CD14-positive monocyte (primary cell): ENCODE results near the gene TCEANC2. TPM values are rescaled to one million over a fixed set of nuclear protein-coding genes. Genes with fewer than 3 reads are reported as not detected.
"Not testable (repeated sequence)": the region's sequence is repeated elsewhere in the genome, so short reads cannot be mapped to it uniquely, and the experiment has no call there.

Experiments
- DNase-seq, 3 donors: peaks; one replicate each; pipeline ENCODE4 v3.0.0-alpha.2; 2011 to 2022
- H2AFZ ChIP-seq: 2 replicates; pipeline ENCODE4 v1.6.0; 2012; ENCODE audit warnings: mild to moderate bottlenecking, low read depth, low read length, inconsistent platforms; ENCODE audit not compliant: insufficient read depth, poor library complexity, severe bottlenecking
- H3K27ac ChIP-seq, 2 donors: 1 replicate in 1 of 2; 2 replicates in 1 of 2; pipeline ENCODE4 v1.5.1; 2012 to 2013; ENCODE audit warnings: low read length in 2 of 2, control low read depth in 1 of 2, inconsistent platforms in 1 of 2, low read depth in 1 of 2, mild to moderate bottlenecking in 1 of 2
- H3K27me3 ChIP-seq, 2 donors: one replicate each; pipeline versions ENCODE4 v1.6.0 to v1.6.1; 2011 to 2013; ENCODE audit warnings: low read length in 2 of 2; ENCODE audit not compliant: control insufficient read depth in 2 of 2, insufficient read depth in 2 of 2
- H3K36me3 ChIP-seq, 2 donors: replicated peaks in 1 of 2; 1 replicate in 1 of 2; 2 replicates in 1 of 2; pipeline versions ENCODE4 v1.5.1 to v1.6.1; 2012 to 2013; ENCODE audit warnings: low read length in 2 of 2, control low read depth in 1 of 2, inconsistent platforms in 1 of 2, mild to moderate bottlenecking in 1 of 2; ENCODE audit not compliant: insufficient read depth in 2 of 2, control insufficient read depth in 1 of 2
- H3K4me1 ChIP-seq, 2 donors: 1 replicate in 1 of 2; 2 replicates in 1 of 2; pipeline versions ENCODE4 v1.5.1 to v1.6.1; 2012 to 2013; ENCODE audit warnings: low read length in 2 of 2, control low read depth in 1 of 2, inconsistent platforms in 1 of 2, mild to moderate bottlenecking in 1 of 2, moderate library complexity in 1 of 2; ENCODE audit not compliant: insufficient read depth in 2 of 2, control insufficient read depth in 1 of 2
- H3K4me2 ChIP-seq: replicated peaks from 2 replicates; pipeline ENCODE3; 2012; ENCODE audit warnings: low read length, moderate library complexity, mild to moderate bottlenecking; ENCODE audit not compliant: poor library complexity, severe bottlenecking; ENCODE audit errors: extremely low read depth
- H3K4me3 ChIP-seq, 3 experiments: fragments of 200-600 bp in 1 of 3; sonication (generic) in 1 of 3; replicated peaks in 1 of 3; 1 replicate in 2 of 3; 2 replicates in 1 of 3; pipeline ENCODE4 v1.5.1; 2011 to 2013; ENCODE audit warnings: low read length in 3 of 3, mild to moderate bottlenecking in 3 of 3, control low read depth in 2 of 3, low read depth in 2 of 3, inconsistent platforms in 1 of 3, moderate library complexity in 1 of 3
- H3K79me2 ChIP-seq: 2 replicates; pipeline ENCODE4 v1.6.0; 2012; ENCODE audit warnings: mild to moderate bottlenecking, control low read depth, inconsistent platforms, low read length, moderate library complexity; ENCODE audit not compliant: insufficient read depth
- H3K9ac ChIP-seq: 2 replicates; pipeline ENCODE4 v1.6.0; 2017; ENCODE audit warnings: low read length, mild to moderate bottlenecking; ENCODE audit not compliant: insufficient read depth, poor library complexity, severe bottlenecking
- H3K9me3 ChIP-seq, 2 donors: replicated peaks in 1 of 2; 1 replicate in 1 of 2; 2 replicates in 1 of 2; pipeline versions ENCODE4 v1.5.1 to v1.6.1; 2012 to 2013; ENCODE audit warnings: low read length in 2 of 2, control low read depth in 1 of 2; ENCODE audit not compliant: control insufficient read depth in 1 of 2, insufficient read depth in 1 of 2
- H4K20me1 ChIP-seq: 2 replicates; pipeline ENCODE4 v1.6.0; 2012; ENCODE audit warnings: mild to moderate bottlenecking, low read length, control low read depth, moderate library complexity; ENCODE audit not compliant: insufficient read depth
- H3K27ac Mint-ChIP-seq, 7 donors: one replicate each; pipeline ENCODE4 v1.8.0; 2020; ENCODE audit warnings: mild to moderate bottlenecking in 7 of 7, mixed read lengths in 7 of 7, moderate library complexity in 6 of 7, inconsistent platforms in 2 of 7
- H3K27me3 Mint-ChIP-seq, 3 donors: one replicate each; pipeline ENCODE4 v1.8.0; 2021 to 2022; ENCODE audit warnings: low read depth in 3 of 3, mild to moderate bottlenecking in 3 of 3, mixed read lengths in 3 of 3, moderate library complexity in 3 of 3, inconsistent platforms in 1 of 3
- H3K36me3 Mint-ChIP-seq, 2 donors: one replicate each; pipeline ENCODE4 v1.8.0; 2020; ENCODE audit warnings: mixed read lengths in 2 of 2, inconsistent platforms in 1 of 2, mild to moderate bottlenecking in 1 of 2
- H3K4me1 Mint-ChIP-seq: one replicate; pipeline ENCODE4 v1.8.0; 2020; ENCODE audit warnings: mild to moderate bottlenecking, mixed read lengths
- H3K4me3 Mint-ChIP-seq, 2 donors: one replicate each; pipeline ENCODE4 v1.8.0; 2020; ENCODE audit warnings: mild to moderate bottlenecking in 2 of 2, mixed read lengths in 2 of 2, moderate library complexity in 1 of 2
- H3K9me3 Mint-ChIP-seq, 7 donors: one replicate each; pipeline ENCODE4 v1.8.0; 2020 to 2022; ENCODE audit warnings: mixed read lengths in 7 of 7, mild to moderate bottlenecking in 6 of 7, moderate library complexity in 6 of 7, inconsistent platforms in 2 of 7
- CTCF ChIP-seq: fragments of 200-600 bp; IDR thresholded peaks from one replicate; pipeline ENCODE4 v1.8.0; 2022; ENCODE audit warnings: antibody characterized with exemption, mild to moderate bottlenecking
- WGBS: methylation state at CpG from one replicate; pipeline ENCODE4 v1.1.5; 2013; ENCODE audit warnings: missing lambda C conversion rate; ENCODE audit not compliant: insufficient coverage; 5-methylcytosine and 5-hydroxymethylcytosine counted together
- intact Hi-C, 2 donors: fragments of 100-400 bp; cut with micrococcal nuclease; formaldehyde crosslinking; loops; one replicate each; pipeline versions ENCODE4 v1.15.0 to v1.15.1; 2023
- polyA minus RNA-seq: library from RNA; depleted of rRNA, polyadenylated mRNA; stranded (reverse); fragments of >200 nt; gene quantifications from 2 replicates; pipeline ENCODE4 v1.2.3, GENCODE V29; 2012
- polyA plus RNA-seq, 3 donors: library from polyadenylated mRNA; depleted of rRNA in 1 of 3; unstranded in 2 of 3; stranded (reverse) in 1 of 3; fragments of 300-500 nt in 2 of 3; fragments of >200 nt in 1 of 3; fragmentation: Illumina TruSeq in 2 of 3; gene quantifications; 1 replicate in 2 of 3; 2 replicates in 1 of 3; pipeline ENCODE4 v1.2.3, GENCODE V29; 2012 to 2021
- total RNA-seq, 12 experiments: library from RNA in 1 of 12; stranded (reverse) in 1 of 12; fragments of 120-200 nt in 1 of 12; gene quantifications; one replicate each; pipeline ENCODE4 v1.2.4 and lab custom pipeline; 2013 to 2026; ENCODE audit warnings: mixed read lengths in 6 of 12, inconsistent platforms in 1 of 12

TCEANC2 gene
- total RNA-seq (2013): 6.8 TPM
- polyA plus RNA-seq (1 to 10 TPM; 3.0 to 6.7 (median 3.8) TPM), polyA minus RNA-seq (1.8 and 2.9 TPM in 2 replicates), total RNA-seq (lab: John Stamatoyannopoulos, UW) (1.7 to 10.9 (median 9.0) reads per million in 11 experiments)

DNA sequence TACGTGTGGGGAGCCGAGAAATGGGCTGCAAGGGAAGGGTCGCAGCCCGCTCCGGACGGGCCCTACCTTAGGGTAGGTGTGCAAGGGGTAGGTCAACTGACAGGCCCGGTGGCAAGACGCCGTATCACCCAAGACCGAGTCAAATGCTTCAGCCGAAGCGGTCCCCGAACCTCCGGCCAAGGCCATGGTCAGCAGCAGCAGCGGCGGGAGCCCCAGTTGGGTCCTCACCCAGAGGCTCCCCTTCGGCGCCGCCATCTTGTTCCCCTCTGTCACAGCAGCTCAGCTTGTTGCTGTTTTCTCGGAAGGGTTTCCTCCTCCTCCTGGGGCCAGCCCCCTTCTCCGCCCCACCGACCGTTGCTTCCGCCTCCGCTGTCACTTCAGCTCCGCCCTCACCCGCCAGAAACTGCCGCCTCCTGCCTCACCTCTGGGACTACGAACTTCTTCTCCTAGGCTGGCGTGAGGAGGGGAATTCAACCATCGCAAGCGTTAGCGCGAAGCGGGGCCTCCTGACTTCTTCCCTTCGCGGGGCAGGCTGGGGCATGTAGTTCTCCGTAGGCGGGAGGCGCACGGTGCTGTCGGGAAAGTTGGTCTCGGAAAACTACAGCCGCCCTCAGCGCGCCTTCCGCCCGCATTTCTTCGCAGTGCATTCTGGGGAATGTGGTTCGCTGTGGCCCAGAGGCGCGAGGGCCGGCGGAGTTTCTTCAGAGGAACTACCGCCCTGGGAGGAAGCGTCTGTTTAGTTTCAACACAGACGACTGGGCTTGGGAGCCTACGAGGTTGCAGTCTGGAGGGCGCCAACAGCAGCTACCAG is at the start of gene TCEANC2, which contains the start of gene TMEM59:
Gene TCEANC2, plus strand, starts transcription at position 675 of the 811 bp plus-strand sequence. CDS start 815 bp downstream, outside the sequence.
Gene TMEM59, minus strand, starts transcription at position 271 of the 811 bp plus-strand sequence. Its CDS starts 16 bp downstream, at position 255.
- no peak for TF ChIP-seq CTCF
- peaks cover 0 to 9% of the 10 kb centered on the region in 2 donors for H3K36me3 ChIP-seq
- peak within 1 kb of the TSS; percentile 96 for H2AFZ ChIP-seq
- intact Hi-C loops: loop anchor here (2.0 to 10.0 kb wide), 7 partner anchors 106 to 712 kb away; partner anchors contain the start of genes IFT25 (in 2 of the 2), LRRC42 (in 2 of the 2), NDC1 (in 2 of the 2) and PARS2 (in 2 of the 2)
- peaks cover 22 to 38% of the 10 kb centered on the region in 2 donors for H3K4me1 ChIP-seq
- peaks cover 73% of the 10 kb centered on the region for H3K79me2 ChIP-seq
- no peaks in the 10 kb centered on the region for H3K27me3 ChIP-seq
- DNase-seq: peak; percentile 98 to 99 (median 99)
- peaks cover 14 to 16% of the 10 kb centered on the region in 2 donors for H3K36me3 Mint-ChIP-seq
- peaks cover 27% of the 10 kb centered on the region for H3K4me1 Mint-ChIP-seq
- H3K4me3 Mint-ChIP-seq: no peak within 1 kb of the TSS
- H3K4me2 ChIP-seq: peak within 1 kb of the TSS; percentile 92
- H3K27ac ChIP-seq: peak within 1 kb of the TSS; percentile 89 to 97
- no peaks in the 10 kb centered on the region for H3K27me3 Mint-ChIP-seq
- H4K20me1 ChIP-seq: peaks cover 36% of the 10 kb centered on the region
- H3K9ac ChIP-seq: peak within 1 kb of the TSS; percentile 92
- no peaks in the 10 kb centered on the region for H3K9me3 ChIP-seq
- no peaks in the 10 kb centered on the region for H3K9me3 Mint-ChIP-seq
- 0% methylated on average over 59 of the region's 59 CpGs for WGBS
- peak within 1 kb of the TSS; percentile 90 to 99 (median 93) for H3K4me3 ChIP-seq
- H3K27ac Mint-ChIP-seq: peak within 1 kb of the TSS in 1 of 7 donors; percentile 69

- WGBS: 95% methylated on average over 19 of the region's 19 CpGs
- H3K27me3 Mint-ChIP-seq, DNase-seq, H3K4me1 Mint-ChIP-seq, H3K9me3 ChIP-seq, H3K27ac ChIP-seq, H3K36me3 Mint-ChIP-seq, H3K27me3 ChIP-seq, H3K79me2 ChIP-seq, H2AFZ ChIP-seq, H3K4me1 ChIP-seq, H3K4me2 ChIP-seq, H4K20me1 ChIP-seq, H3K9ac ChIP-seq, intact Hi-C loops, H3K4me3 ChIP-seq, H3K36me3 ChIP-seq, H3K27ac Mint-ChIP-seq, H3K4me3 Mint-ChIP-seq: not testable (repeated sequence)
- H3K9me3 Mint-ChIP-seq: peaks cover 2 to 12% (median 5%) of the 10 kb centered on the region in 7 donors
Observed at GRCh38 chr1:54003750-54004480, 49.5 kb upstream of the TCEANC2 start.
